CD4-positive, alpha-beta T cell (primary cell): ENCODE results near the gene CDK5RAP1. TPM values are rescaled to one million over a fixed set of nuclear protein-coding genes. Genes with fewer than 3 reads are reported as not detected.

ENCODE experiments used
- ATAC-seq: fragments of 200-7000 bp; cut with Tn5 transposase; one replicate; pipeline ENCODE4 v1.10.0; 2022; ENCODE audit warnings: mild to moderate bottlenecking; ENCODE audit not compliant: poor library complexity
- CTCF ChIA-PET: fragments of 350-600 bp; sonication (Branson Sonifier 250); formaldehyde crosslinking; loops from one replicate; lab custom pipeline; 2021; ENCODE audit warnings: antibody characterized with exemption, inconsistent platforms; lab: Charles Lee
- POLR2A ChIA-PET: fragments of 350-600 bp; sonication (Branson Sonifier 250); formaldehyde crosslinking; loops from one replicate; lab custom pipeline; 2021; ENCODE audit warnings: antibody characterized with exemption, inconsistent platforms; lab: Charles Lee
- DNase-seq, 14 experiments: peaks; one replicate each; pipeline ENCODE4 v3.0.0-alpha.2; 2013 to 2020; ENCODE audit warnings: mixed read lengths in 2 of 14
- H3K27ac ChIP-seq, 2 donors: one replicate each; pipeline versions ENCODE4 v1.5.1 to v1.7.0; 2013; ENCODE audit warnings: low read length in 2 of 2, low read depth in 1 of 2, mild to moderate bottlenecking in 1 of 2
- H3K27me3 ChIP-seq, 2 experiments: 1 replicate in 1 of 2; 2 replicates in 1 of 2; pipeline versions ENCODE4 v1.6.1 to v1.7.0; 2013; ENCODE audit warnings: low read length in 2 of 2, control low read depth in 1 of 2, mild to moderate bottlenecking in 1 of 2, moderate library complexity in 1 of 2; ENCODE audit not compliant: insufficient read depth in 2 of 2, control insufficient read depth in 1 of 2
- H3K36me3 ChIP-seq: one replicate; pipeline ENCODE4 v1.6.1; 2013; ENCODE audit warnings: low read length, control low read depth; ENCODE audit not compliant: insufficient read depth
- H3K4me1 ChIP-seq: one replicate; pipeline ENCODE4 v1.6.1; 2013; ENCODE audit warnings: low read length, control low read depth; ENCODE audit not compliant: insufficient read depth
- H3K4me3 ChIP-seq: one replicate; pipeline ENCODE4 v1.5.1; 2013; ENCODE audit warnings: mild to moderate bottlenecking, low read length, moderate library complexity
- H3K9me3 ChIP-seq, 2 experiments: 1 replicate in 1 of 2; 2 replicates in 1 of 2; pipeline versions ENCODE4 v1.6.1 to v1.7.0; 2013; ENCODE audit warnings: low read length in 2 of 2, mild to moderate bottlenecking in 2 of 2, control low read depth in 1 of 2, moderate library complexity in 1 of 2; ENCODE audit not compliant: control insufficient read depth in 1 of 2, insufficient read depth in 1 of 2
- H3K27ac Mint-ChIP-seq: one replicate; pipeline ENCODE4 v1.8.0; 2020; ENCODE audit warnings: mixed read lengths
- H3K27me3 Mint-ChIP-seq: one replicate; pipeline ENCODE4 v1.8.0; 2021; ENCODE audit warnings: mixed read lengths
- H3K36me3 Mint-ChIP-seq: one replicate; pipeline ENCODE4 v1.8.0; 2021; ENCODE audit warnings: low read depth, mixed read lengths
- H3K4me1 Mint-ChIP-seq: one replicate; pipeline ENCODE4 v1.8.0; 2021; ENCODE audit warnings: low read depth, mixed read lengths
- H3K4me3 Mint-ChIP-seq: one replicate; pipeline ENCODE4 v1.8.0; 2020; ENCODE audit warnings: mild to moderate bottlenecking, mixed read lengths
- H3K9me3 Mint-ChIP-seq: one replicate; pipeline ENCODE4 v1.8.0; 2020; ENCODE audit warnings: mixed read lengths
- intact Hi-C, 2 experiments: fragments of 100-400 bp; cut with DNase I in 1 of 2; cut with micrococcal nuclease in 1 of 2; formaldehyde crosslinking; loops; one replicate each; pipeline versions ENCODE4 v1.15.1 to v1.9.0; 2023 to 2025; cut with DNase I, micrococcal nuclease
- total RNA-seq, 174 experiments: library from RNA in 2 of 174; stranded (reverse) in 2 of 174; gene quantifications; one replicate each; pipeline ENCODE4 v1.2.3 and lab custom pipeline; 2021 to 2026
- TF ChIP-seq, protein P1 (sequence below): fragments of 200-600 bp; IDR thresholded peaks from one replicate; pipeline ENCODE4 v1.8.0; 2022; ENCODE audit warnings: antibody characterized with exemption, mild to moderate bottlenecking

CDK5RAP1 gene
- total RNA-seq, 2 experiments from 2014 or later: 59.7 to 63.0 TPM

DNA sequence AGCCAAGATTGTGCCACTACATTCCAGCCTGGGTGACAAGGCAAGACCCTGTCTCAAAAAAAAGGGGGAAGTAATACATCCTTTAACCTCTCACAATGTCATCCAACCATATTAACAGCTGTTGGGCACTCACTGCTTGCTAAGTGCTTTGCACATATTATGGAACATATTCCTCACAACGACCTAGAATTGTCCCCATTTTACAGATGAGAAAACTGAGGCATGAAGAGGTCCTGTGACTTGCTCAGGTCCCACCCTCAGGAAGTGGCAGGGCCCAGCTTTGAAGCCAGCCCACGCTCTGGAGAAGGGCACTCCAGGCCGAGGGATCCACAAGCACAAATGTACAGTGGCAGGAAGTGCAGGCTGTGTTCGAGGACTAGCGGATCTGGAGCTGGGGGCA lies 85.0 kb downstream of the CDK5RAP1 start:
- ChIA-PET POLR2A (no interaction called here), CTCF (no interaction called here)
- Mint-ChIP-seq H3K27me3 (no peaks in the 10 kb centered on the region), H3K27ac (no peak overlapping the region), H3K36me3 (no peaks in the 10 kb centered on the region), H3K9me3 (no peaks in the 10 kb centered on the region), H3K4me1 (no peaks in the 10 kb centered on the region), H3K4me3 (no peak overlapping the region)
- TF ChIP-seq, protein P1, sequence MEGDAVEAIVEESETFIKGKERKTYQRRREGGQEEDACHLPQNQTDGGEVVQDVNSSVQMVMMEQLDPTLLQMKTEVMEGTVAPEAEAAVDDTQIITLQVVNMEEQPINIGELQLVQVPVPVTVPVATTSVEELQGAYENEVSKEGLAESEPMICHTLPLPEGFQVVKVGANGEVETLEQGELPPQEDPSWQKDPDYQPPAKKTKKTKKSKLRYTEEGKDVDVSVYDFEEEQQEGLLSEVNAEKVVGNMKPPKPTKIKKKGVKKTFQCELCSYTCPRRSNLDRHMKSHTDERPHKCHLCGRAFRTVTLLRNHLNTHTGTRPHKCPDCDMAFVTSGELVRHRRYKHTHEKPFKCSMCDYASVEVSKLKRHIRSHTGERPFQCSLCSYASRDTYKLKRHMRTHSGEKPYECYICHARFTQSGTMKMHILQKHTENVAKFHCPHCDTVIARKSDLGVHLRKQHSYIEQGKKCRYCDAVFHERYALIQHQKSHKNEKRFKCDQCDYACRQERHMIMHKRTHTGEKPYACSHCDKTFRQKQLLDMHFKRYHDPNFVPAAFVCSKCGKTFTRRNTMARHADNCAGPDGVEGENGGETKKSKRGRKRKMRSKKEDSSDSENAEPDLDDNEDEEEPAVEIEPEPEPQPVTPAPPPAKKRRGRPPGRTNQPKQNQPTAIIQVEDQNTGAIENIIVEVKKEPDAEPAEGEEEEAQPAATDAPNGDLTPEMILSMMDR: no peak
- Histone ChIP-seq H3K27me3 (peaks cover 0 to 2% of the 10 kb centered on the region in 2 experiments), H3K36me3 (no peaks in the 10 kb centered on the region), H3K9me3 (no peaks in the 10 kb centered on the region), H3K27ac (no peak overlapping the region), H3K4me1 (no peaks in the 10 kb centered on the region), H3K4me3 (no peak overlapping the region)
- intact Hi-C loops: no loop called here
- ATAC-seq (no peak), DNase-seq (no peak)

DNA sequence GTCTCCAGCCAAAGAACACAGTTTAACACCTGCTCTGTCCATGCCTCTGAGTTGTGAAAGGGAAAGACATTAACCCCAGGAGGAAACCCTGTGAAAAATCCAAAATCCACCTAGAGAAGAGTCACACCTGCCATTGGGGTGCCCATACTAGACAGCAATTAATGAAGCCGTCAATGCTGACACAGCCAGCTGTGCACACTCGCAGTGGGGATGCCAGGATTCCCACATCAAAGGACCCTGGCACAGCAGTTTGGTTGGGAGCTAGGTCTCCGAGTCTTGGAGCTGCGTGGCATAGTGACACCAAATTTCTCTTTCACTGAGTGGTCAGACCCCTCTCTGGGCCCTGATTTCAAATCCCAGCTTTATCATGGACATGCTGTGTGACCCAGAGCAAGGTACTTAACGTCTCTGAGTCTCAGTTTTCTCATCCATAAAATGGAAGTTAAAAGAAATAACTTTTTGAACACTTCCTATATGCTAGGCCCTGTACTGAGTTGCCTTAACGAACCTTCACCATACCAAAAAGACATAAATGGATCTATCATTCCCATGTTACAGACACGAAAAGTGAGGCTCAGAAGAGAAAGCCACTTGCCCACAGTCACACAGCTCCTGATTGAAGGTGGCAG lies 87.5 kb downstream of the CDK5RAP1 start:
- no peak overlapping the region for H3K4me3 ChIP-seq
- CTCF ChIA-PET: interaction anchor here (0.8 kb wide), 1 partner anchor 22 kb away, joined by 3 read pairs; no protein-coding TSS in a partner anchor
- no peaks in the 10 kb centered on the region for H3K9me3 ChIP-seq
- Mint-ChIP-seq H3K27ac (no peak overlapping the region), H3K36me3 (no peaks in the 10 kb centered on the region), H3K4me3 (no peak overlapping the region), H3K9me3 (no peaks in the 10 kb centered on the region), H3K27me3 (no peaks in the 10 kb centered on the region), H3K4me1 (no peaks in the 10 kb centered on the region)
- no peak for ATAC-seq
- no peaks in the 10 kb centered on the region for H3K36me3 ChIP-seq
- no peak overlapping the region for H3K27ac ChIP-seq
- POLR2A ChIA-PET: no interaction called here
- intact Hi-C loops: no loop called here
- TF ChIP-seq, protein P1: no peak
- no peak for DNase-seq
- no peaks in the 10 kb centered on the region for H3K27me3 ChIP-seq
- no peaks in the 10 kb centered on the region for H3K4me1 ChIP-seq

- H3K9me3 Mint-ChIP-seq: no peaks in the 10 kb centered on the region
- ATAC-seq (no peak), DNase-seq (no peak)
- H3K27me3 ChIP-seq: no peaks in the 10 kb centered on the region
- TF ChIP-seq, protein P1: no peak
- no peaks in the 10 kb centered on the region for H3K4me1 Mint-ChIP-seq
- H3K36me3 Mint-ChIP-seq: no peaks in the 10 kb centered on the region
- no peak overlapping the region for H3K27ac Mint-ChIP-seq
- H3K4me1 ChIP-seq: no peaks in the 10 kb centered on the region
- H3K27ac ChIP-seq: no peak overlapping the region
- H3K27me3 Mint-ChIP-seq: no peaks in the 10 kb centered on the region
- POLR2A ChIA-PET: no interaction called here
- no peak overlapping the region for H3K4me3 ChIP-seq
- intact Hi-C loops: no loop called here
- H3K36me3 ChIP-seq: no peaks in the 10 kb centered on the region
- H3K4me3 Mint-ChIP-seq: no peak overlapping the region
- no peaks in the 10 kb centered on the region for H3K9me3 ChIP-seq
- CTCF ChIA-PET: no interaction called here
These were observed 88.7 kb downstream of the CDK5RAP1 start for GRCh38 chr20:33312583-33312982.
